Measurements from ENCODE around the gene MZT1. TPM values are rescaled to one million over a fixed set of nuclear protein-coding genes. Genes with fewer than 3 reads are reported as not detected.
A peak's percentile ranks its signal among the peaks of the same experiment; 100 is the strongest.

MZT1 gene
- total and polyA plus RNA-seq, 9 of the 15 experiments (the other 6 are each of a cell fraction or from before 2014, with no cell fraction given), result 15.3 to 31.6 (median 24.1) TPM

- 0 out of 2 replicates have a peak, but pooled peaks have one; percentile 9 for TF ChIP-seq AFF4 (CRISPR knock-in tag; IDR thresholded peaks at IDR 0.05)
- TF ChIP-seq TBL1XR1 (IDR thresholded peaks at IDR 0.05; ENCODE audit: low read length in 2 of 2), result no peak
- no peak for TF ChIP-seq ID3 (CRISPR knock-in tag; IDR thresholded peaks at IDR 0.05)
- TF ChIP-seq ID3 (tag; IDR thresholded peaks at IDR 0.05), result no peak
- no peak for TF ChIP-seq HNRNPK (IDR thresholded peaks at IDR 0.05; ENCODE audit: low read depth, low read length, poor library complexity, severe bottlenecking)
- peak; percentile 59 for TF ChIP-seq PHF20 (IDR thresholded peaks at IDR 0.05; ENCODE audit: partially characterized antibody)
- TF ChIP-seq MCM2 (IDR thresholded peaks at IDR 0.05; ENCODE audit: low read depth), result no peak
- TF ChIP-seq RBBP5 (IDR thresholded peaks at IDR 0.05; ENCODE audit: borderline replicate concordance, insufficient read depth, low read length, poor library complexity, severe bottlenecking), result peak; percentile 72
- no peak for TF ChIP-seq TAF15 (IDR thresholded peaks at IDR 0.05; ENCODE audit: low read depth, low read length)
- TF ChIP-seq SP1 (CRISPR knock-in tag; IDR thresholded peaks at IDR 0.05), result peak; percentile 43; the same call in 1 of the 2 replicates
- TF ChIP-seq CREM (IDR thresholded peaks at IDR 0.05; ENCODE audit: low read depth), result peak; percentile 65
- TF ChIP-seq ZNF707 (CRISPR knock-in tag; conservative IDR thresholded peaks at IDR 0.05), result no peak
- no peak for TF ChIP-seq LARP7 (IDR thresholded peaks at IDR 0.05)
- TF ChIP-seq SMAD3 (CRISPR knock-in tag; conservative IDR thresholded peaks at IDR 0.05), result no peak
- no peak for TF ChIP-seq GTF2F1 (IDR thresholded peaks at IDR 0.05; ENCODE audit: low read depth, low read length)
- TF ChIP-seq NRF1 (conservative IDR thresholded peaks at IDR 0.05 in 1 of 2, IDR thresholded peaks at IDR 0.05 in 1 of 2), result peak; percentile 85 to 88
- TF ChIP-seq HDAC1 (IDR thresholded peaks at IDR 0.05), result peak in 1 of 2 experiments; percentile 65; a peak in 2 of 4 replicates
- no peak for TF ChIP-seq TAF9B (IDR thresholded peaks at IDR 0.05; ENCODE audit: partially characterized antibody)
- TF ChIP-seq BDP1 (IDR thresholded peaks at IDR 0.05; ENCODE audit: insufficient read depth, insufficient read length), result no peak
- TF ChIP-seq KAT7 (CRISPR knock-in tag; IDR thresholded peaks at IDR 0.05; ENCODE audit: borderline replicate concordance), result 0 out of 2 replicates have a peak, but pooled peaks have one; percentile 60
- TF ChIP-seq SIN3B (IDR thresholded peaks at IDR 0.05; ENCODE audit: low read depth), result 0 out of 2 replicates have a peak, but pooled peaks have one; percentile 8
- TF ChIP-seq POLR2A (conservative IDR thresholded peaks at IDR 0.05), result peak; percentile 74
- TF ChIP-seq ZNF263 (CRISPR knock-in tag; IDR thresholded peaks at IDR 0.05; ENCODE audit: borderline replicate concordance), result no peak
- TF ChIP-seq HMGN3 (IDR thresholded peaks at IDR 0.05; ENCODE audit: borderline replicate concordance, extremely low read depth, insufficient read length, low read depth, low read length), result peak; percentile 30
- no peak for TF ChIP-seq FOXJ3 (CRISPR knock-in tag; IDR thresholded peaks at IDR 0.05)
- peak; percentile 38; the same call in 1 of the 2 replicates for TF ChIP-seq POLR2AphosphoS5 (IDR thresholded peaks at IDR 0.05; ENCODE audit: control insufficient read depth, insufficient read depth, low read depth, low read length)
These were observed at the start of gene MZT1, which contains the start of gene BORA (continued) for GRCh38 chr13:72727417-72728289.
